Stimulated activated CD8-positive, alpha-beta memory T cell treated with anti-CD3 and anti-CD28 coated beads, Interleukin-15, amount 100 ng/mL, for 1 hour (primary cell): ENCODE data around the gene YY1.

Source experiments
- DNase-seq: peaks from one replicate; pipeline ENCODE4 v3.0.0-alpha.2; 2020; ENCODE audit warnings: low read depth

Gene YY1

GRCh38 chr14:100313464-100314230 lies 74.7 kb downstream of the YY1 start:
- no peak for DNase-seq

DNA sequence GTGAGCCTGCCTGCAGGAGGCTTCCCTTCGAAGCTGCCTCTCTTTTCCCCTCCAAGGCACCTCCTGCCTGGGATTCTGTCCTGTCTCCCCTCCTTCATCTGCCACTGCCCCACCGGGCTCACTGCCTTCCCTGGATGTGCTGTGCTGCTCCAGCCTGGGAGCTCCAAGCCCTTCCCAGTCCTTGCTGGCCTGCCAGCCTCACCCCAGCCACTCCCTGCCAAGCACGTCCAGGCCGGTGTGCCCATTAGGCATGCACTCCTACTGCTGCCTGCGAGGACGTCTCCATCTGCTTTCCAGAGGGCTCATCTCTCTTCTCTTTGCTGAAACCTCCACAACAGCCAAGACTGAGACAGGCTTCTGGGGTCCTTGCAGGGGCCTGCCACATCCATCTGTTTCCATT lies 75.8 kb downstream of the YY1 start:
- DNase-seq = no peak

GRCh38 chr14:100317389-100317788 lies 78.4 kb downstream of the YY1 start:
- DNase-seq = no peak

DNA sequence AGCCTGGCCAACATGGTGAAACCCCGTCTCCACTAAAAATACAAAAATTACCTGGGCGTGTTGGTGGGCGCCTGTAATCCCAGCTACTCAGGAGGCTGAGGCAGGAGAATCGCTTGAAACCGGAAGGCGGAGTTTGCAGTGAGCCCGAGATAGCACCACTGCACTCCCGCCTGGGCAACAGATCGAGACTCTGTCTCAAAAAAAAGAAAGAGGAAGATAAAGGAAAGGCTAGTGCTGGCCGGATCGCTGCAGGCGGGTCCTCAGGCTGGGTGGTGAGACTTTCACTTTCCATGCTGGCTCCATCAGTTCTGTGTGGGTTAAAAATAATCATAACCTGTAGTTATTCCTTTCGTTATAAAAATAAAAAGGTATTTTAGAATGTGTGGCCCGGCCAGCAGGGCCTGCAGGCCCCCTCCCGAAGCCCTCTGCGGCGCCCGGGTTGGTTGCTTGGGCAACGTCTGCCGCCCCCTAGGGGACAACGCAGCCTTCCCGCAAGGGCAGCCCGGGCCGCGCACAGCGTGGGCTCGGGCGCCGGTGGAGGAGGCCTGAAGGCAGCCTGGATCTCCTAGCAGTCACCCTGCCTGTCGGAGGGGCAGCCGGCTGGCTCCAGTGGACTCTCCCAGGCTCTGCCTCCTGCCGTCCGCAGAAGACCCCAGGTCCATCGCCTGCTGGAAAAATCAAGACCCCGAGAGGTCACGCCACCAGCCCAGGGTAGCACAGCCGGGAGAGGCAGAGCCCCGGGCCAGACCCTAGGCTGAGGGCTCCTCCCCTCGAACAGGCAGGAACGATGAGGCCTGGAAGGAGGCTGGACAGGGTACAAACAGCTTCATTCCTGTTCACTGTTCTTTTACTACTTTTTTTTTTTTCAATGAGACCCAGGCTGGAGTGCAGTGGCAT lies 79.2 kb downstream of the YY1 start:
- DNase-seq = peak; percentile 61

- no peak for DNase-seq
Observed at GRCh38 chr14:100320157-100320856, 81.4 kb downstream of the YY1 start.

DNA sequence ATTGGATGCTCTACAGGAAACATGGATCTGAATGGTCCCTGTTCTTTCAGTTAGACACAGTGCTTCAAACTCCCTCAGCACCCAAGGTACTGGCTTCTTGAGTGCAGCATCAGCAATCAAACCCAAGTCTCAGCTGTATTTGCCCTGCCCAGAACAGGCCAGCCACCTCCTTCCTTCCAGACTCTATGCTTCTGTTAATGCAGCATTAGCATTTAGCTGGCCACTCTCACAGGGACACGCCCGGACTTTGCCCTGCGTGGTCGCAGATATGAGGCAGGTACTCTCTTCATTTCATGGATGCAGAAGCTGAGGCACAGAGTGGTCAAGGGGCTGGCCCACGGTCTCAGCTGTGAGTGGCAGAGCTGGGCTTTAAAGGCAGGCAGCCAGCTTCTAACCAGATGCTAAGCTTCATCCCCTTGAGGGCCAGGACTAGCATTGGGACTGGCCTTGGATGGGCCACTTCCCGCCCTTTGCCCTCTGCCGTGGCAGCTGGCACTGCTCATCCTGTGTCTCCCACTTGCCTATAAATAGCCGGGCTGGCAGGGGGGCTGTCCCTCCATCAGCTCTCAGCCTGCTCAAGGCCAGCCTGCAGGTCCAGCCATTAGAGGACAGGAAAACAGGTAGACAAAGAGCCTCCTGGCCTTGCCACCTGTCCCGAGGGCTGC lies 82.7 kb downstream of the YY1 start:
- no peak for DNase-seq

- no peak for DNase-seq
Observed at GRCh38 chr14:100322138-100322957, 83.4 kb downstream of the YY1 start.

DNA sequence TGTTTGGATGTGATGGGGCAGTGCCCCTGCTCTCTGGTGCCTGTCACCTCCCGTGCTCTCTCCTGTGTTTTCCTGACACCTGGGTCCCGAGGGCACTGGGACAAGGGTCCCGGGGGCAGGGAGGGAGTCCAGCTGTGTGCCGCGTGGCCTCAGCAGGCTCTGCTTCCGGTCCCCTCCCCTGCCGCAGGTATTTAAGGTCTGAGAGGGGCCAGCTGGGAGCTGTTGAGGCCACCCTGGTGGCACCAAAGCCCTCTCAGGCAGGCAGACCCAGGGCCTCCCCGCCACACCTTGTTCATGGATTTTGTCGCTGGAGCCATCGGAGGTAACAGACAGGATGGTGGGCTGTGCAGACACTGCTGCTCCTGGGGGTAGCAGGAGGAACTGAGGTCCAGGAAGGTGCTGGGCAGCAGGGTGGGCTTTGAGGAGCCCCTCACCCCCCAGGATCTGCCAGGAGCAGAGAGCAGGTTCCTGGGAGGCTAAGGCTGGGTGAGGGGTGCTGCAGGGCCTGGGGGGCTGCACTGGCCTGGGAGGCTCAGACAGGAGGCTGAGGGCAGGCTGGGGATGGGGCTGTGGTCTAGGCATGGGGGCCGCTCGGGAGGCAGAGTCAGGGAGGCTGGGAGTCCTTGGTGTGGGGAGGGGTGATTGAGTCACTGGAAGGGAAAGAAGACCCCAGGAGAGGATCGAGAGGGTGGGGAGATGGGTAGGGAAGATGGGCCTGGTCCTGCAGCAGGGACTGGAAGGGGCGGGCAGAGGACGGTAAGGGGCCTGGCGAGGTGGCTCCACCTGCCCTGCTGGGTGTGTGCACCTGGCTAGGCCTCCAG lies 84.4 kb downstream of the YY1 start, which contains the start of gene SLC25A47:
Gene SLC25A47 (plus strand): TSS at position 219 of the 821 bp plus-strand sequence. CDS start 76 bp downstream, at position 295.
- no peak for DNase-seq

DNA sequence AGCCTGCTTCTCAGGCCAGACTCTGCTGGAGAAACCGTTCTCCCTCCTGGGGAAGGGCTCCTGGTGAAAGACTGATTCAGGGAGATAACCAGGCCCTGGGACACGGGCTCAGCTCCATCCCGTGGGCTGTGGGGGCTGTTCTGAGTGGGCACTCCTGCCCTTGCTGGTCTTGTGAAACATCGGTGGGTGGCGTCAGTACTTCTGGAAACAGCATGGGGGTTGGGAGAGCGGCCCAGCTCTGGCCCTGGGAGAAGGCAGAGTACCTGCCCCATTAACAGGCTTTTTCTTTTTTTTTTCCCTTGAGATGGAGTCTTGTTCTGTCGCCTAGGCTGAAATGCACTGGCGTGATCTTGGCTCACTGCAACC lies 85.0 kb downstream of the YY1 start:
- DNase-seq = no peak

DNA sequence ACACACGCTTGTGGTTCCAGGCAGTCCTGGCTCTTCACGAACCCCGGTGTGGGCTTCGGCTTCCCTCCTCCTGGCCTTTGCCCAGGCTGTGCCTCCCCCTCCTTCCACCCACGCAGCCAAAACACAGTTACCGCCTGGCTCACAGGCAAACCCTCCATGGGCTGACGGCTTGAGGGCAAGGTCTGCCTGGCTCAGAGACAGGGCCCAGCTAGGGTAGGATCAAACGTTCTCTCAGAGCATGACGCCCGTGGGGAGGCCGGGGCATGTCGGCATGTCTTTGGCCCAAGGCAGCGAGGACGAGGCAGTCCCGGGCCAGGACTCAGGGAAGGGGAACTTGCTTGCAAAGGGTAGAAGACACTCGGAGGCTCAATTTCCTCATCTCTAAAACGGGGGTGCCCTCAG lies 86.3 kb downstream of the YY1 start:
- DNase-seq = no peak

DNA sequence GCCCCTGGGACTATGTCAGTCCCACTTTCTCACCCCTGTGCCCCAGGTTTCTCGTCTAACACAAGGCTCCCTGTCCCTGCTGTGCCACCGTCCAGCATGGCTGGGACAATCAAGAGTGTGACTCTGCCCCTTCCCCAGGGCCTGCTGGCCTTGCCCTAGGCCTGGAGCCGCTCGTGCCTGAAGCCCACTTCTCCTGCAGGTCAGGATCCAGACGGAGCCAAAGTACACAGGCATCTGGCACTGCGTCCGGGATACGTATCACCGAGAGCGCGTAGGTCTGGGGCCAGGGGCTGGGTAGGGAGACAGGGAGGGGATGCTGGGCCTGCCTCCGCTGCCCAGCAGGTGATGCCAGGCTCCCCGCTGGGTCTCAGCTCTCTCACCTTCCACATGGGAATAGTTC lies 87.0 kb downstream of the YY1 start:
- no peak for DNase-seq

DNA sequence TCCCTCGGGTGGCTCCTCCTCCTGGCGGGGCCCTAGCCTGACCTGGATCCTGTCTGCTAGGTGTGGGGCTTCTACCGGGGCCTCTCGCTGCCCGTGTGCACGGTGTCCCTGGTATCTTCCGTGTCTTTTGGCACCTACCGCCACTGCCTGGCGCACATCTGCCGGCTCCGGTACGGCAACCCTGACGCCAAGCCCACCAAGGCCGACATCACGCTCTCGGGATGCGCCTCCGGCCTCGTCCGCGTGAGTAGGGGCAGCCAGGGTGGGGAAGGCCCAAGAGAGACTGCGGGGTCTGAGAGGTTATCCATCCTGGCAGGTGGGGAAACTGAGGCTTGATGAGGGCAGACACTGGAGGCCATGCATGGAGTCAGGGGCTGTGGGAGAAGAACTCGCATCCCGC lies 88.2 kb downstream of the YY1 start:
- no peak for DNase-seq

- no peak for DNase-seq
Observed at GRCh38 chr14:100328495-100329163, 89.7 kb downstream of the YY1 start.

DNA sequence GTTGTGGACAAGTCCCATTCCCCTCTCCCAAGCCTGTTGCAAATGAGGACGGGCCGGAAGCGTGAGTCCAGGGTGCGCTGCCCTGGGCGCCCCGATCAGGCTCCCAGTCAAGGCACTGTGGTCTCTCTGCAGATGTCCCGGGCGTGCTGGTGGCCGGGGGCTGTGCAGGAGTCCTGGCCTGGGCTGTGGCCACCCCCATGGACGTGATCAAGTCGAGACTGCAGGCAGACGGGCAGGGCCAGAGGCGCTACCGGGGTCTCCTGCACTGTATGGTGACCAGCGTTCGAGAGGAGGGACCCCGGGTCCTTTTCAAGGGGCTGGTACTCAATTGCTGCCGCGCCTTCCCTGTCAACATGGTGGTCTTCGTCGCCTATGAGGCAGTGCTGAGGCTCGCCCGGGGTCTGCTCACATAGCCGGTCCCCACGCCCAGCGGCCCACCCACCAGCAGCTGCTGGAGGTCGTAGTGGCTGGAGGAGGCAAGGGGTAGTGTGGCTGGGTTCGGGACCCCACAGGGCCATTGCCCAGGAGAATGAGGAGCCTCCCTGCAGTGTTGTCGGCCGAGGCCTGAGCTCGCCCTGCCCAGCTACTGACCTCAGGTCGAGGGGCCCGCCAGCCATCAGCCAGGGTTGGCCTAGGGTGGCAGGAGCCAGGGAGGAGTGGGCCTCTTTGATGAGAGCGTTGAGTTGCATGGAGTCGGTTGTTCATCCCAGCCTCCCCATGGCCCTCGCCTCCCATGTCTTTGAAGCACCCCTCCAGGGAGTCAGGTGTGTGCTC lies 90.5 kb downstream of the YY1 start:
- no peak for DNase-seq

DNA sequence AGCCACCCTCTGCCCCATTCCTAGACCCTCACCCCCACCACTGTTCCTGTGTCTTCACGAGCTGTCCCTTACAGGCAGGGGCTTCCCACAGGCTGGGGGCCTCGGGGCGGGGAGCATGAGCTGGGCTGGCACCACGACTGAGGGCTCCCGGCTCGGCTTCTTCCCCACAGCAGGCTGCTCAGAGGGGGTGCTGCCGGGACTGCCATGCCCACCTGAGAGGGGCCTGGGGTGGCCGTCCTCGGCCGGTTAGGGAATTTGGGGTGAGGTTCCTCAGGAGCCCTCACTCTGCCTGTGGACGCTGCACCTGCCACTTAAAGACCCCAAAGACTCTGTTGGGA lies 91.0 kb downstream of the YY1 start:
- no peak for DNase-seq

DNA sequence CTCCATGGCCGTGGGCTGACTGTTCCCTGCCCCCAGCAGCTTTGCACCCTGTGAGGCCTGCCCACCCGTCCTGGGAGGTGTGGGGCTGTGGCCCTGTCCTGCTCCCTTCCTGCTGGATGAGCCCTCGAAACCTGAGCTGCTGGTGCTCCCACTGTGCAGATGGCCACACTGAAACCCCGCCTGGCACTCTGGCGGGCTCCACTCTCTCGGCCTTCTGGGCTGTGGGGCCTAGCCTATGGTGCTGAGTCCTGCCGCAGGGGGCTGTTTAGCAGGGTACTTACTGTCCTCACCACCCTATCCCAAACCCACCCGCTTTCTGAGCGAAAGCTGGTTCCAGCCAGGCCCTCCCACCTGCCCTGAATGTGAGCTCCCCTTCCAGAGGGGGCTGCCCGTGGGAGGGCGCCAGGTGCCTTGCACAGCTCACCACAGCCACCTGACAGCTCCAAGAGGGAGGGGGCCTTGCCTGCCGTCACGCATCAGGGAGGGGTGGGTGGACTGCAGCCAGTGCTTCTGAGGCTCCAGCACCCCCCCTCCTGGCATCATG lies 91.5 kb downstream of the YY1 start:
- DNase-seq = no peak

DNA sequence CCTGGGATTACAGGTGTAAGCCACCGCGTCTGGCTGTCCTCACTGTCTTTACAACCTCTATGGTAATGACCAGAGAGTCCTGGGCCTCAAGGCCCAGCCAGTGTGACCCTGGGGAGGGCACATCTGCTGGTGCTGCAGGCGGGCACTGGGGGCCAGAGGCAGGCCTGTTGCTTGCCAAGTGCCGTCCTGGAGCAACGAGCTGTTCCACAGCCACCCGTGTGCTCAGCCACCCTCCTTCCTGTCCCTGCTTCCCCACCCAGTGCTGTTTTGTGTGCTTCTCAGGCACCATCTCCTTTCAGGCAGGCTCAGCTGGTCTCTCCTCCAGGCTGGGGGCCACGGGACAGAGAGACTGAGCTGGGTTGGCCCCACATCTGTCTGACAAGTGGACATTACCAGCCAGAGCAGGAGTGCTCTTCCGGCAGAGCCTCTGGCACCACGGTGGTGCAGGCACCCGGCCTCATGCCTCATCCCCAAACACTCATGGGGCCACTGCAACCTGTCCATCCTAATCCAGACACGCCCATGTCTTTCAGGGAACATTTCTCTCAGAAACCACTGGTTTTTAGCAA lies 93.2 kb downstream of the YY1 start:
- no peak for DNase-seq
